ENCODE results near the gene ARHGAP15. TPM values are rescaled to one million over a fixed set of nuclear protein-coding genes. Genes with fewer than 3 reads are reported as not detected.

Gene ARHGAP15
- total RNA-seq, 1 donor from 2014 or later: 5.4 TPM

- no peak for ATAC-seq (ENCODE audit: poor library complexity)
- intact Hi-C loops (cut with DNase I): no loop called here
These were observed 591.0 kb downstream of the ARHGAP15 start for GRCh38 chr2:143720095-143720664.

GRCh38 chr2:143725400-143725799, 596.2 kb downstream of the ARHGAP15 start:
- ATAC-seq (ENCODE audit: poor library complexity) (no peak), DNase-seq (no peak)
- intact Hi-C loops (cut with DNase I): no loop called here

More at GRCh38 chr2:143720095-143720664, 591.0 kb downstream of the ARHGAP15 start:
- no peak for DNase-seq

- DNase-seq: no peak
- intact Hi-C loops (cut with DNase I): no loop called here
- ATAC-seq (ENCODE audit: poor library complexity): no peak
These were observed 597.1 kb downstream of the ARHGAP15 start for GRCh38 chr2:143726151-143726845.

GRCh38 chr2:143728498-143728897, 599.3 kb downstream of the ARHGAP15 start:
- intact Hi-C loops (cut with DNase I): no loop called here
- DNase-seq (no peak), ATAC-seq (ENCODE audit: poor library complexity) (no peak)

- ATAC-seq (ENCODE audit: poor library complexity) (no peak), DNase-seq (no peak)
- intact Hi-C loops (cut with DNase I): no loop called here
These were observed 600.1 kb downstream of the ARHGAP15 start for GRCh38 chr2:143729296-143729814.

GRCh38 chr2:143730155-143730952, 601.1 kb downstream of the ARHGAP15 start:
- ATAC-seq (ENCODE audit: poor library complexity) (no peak), DNase-seq (no peak)
- intact Hi-C loops (cut with DNase I): no loop called here

GRCh38 chr2:143730953-143731260, 601.7 kb downstream of the ARHGAP15 start:
- intact Hi-C loops (cut with DNase I): no loop called here
- ATAC-seq (ENCODE audit: poor library complexity) (no peak), DNase-seq (no peak)

GRCh38 chr2:143732076-143732475, 602.9 kb downstream of the ARHGAP15 start:
- DNase-seq (no peak), ATAC-seq (ENCODE audit: poor library complexity) (no peak)
- intact Hi-C loops (cut with DNase I): no loop called here

GRCh38 chr2:143732871-143733270, 603.7 kb downstream of the ARHGAP15 start:
- ATAC-seq (ENCODE audit: poor library complexity) (no peak), DNase-seq (no peak)
- intact Hi-C loops (cut with DNase I): no loop called here

- intact Hi-C loops (cut with DNase I): no loop called here
- DNase-seq: no peak
- ATAC-seq (ENCODE audit: poor library complexity): no peak
These were observed 605.3 kb downstream of the ARHGAP15 start for GRCh38 chr2:143734507-143734906.

GRCh38 chr2:143736904-143737303, 607.7 kb downstream of the ARHGAP15 start:
- ATAC-seq (ENCODE audit: poor library complexity) (no peak), DNase-seq (no peak)
- intact Hi-C loops (cut with DNase I): no loop called here

GRCh38 chr2:143740431-143740830, 611.2 kb downstream of the ARHGAP15 start:
- intact Hi-C loops (cut with DNase I): no loop called here
- ATAC-seq (ENCODE audit: poor library complexity) (no peak), DNase-seq (no peak)

- ATAC-seq (ENCODE audit: poor library complexity) (no peak), DNase-seq (no peak)
These were observed 612.0 kb downstream of the ARHGAP15 start for GRCh38 chr2:143741205-143741604.

GRCh38 chr2:143742581-143742980, 613.4 kb downstream of the ARHGAP15 start:
- intact Hi-C loops (cut with DNase I): no loop called here
- ATAC-seq (ENCODE audit: poor library complexity): no peak
- DNase-seq: no peak

More at GRCh38 chr2:143741205-143741604, 612.0 kb downstream of the ARHGAP15 start:
- intact Hi-C loops (cut with DNase I): no loop called here

GRCh38 chr2:143744114-143744513, 614.9 kb downstream of the ARHGAP15 start:
- ATAC-seq (ENCODE audit: poor library complexity) (no peak), DNase-seq (no peak)
- intact Hi-C loops (cut with DNase I): no loop called here

- DNase-seq (no peak), ATAC-seq (ENCODE audit: poor library complexity) (no peak)
- intact Hi-C loops (cut with DNase I): no loop called here
These were observed 615.8 kb downstream of the ARHGAP15 start for GRCh38 chr2:143745060-143745459.

- intact Hi-C loops (cut with DNase I): no loop called here
- no peak for ATAC-seq (ENCODE audit: poor library complexity)
- DNase-seq: no peak
These were observed 625.5 kb downstream of the ARHGAP15 start for GRCh38 chr2:143754742-143755141.

GRCh38 chr2:143758629-143759330, 629.6 kb downstream of the ARHGAP15 start:
- no peak for DNase-seq
- no peak for ATAC-seq (ENCODE audit: poor library complexity)
- intact Hi-C loops (cut with DNase I): no loop called here

GRCh38 chr2:143759455-143759854, 630.2 kb downstream of the ARHGAP15 start:
- no peak for DNase-seq
- intact Hi-C loops (cut with DNase I): no loop called here
- ATAC-seq (ENCODE audit: poor library complexity): no peak

Measured in Right ventricle myocardium superior (tissue), 1 donor.